Measurements from ENCODE around the gene RAB11FIP4.

RAB11FIP4 gene

DNA sequence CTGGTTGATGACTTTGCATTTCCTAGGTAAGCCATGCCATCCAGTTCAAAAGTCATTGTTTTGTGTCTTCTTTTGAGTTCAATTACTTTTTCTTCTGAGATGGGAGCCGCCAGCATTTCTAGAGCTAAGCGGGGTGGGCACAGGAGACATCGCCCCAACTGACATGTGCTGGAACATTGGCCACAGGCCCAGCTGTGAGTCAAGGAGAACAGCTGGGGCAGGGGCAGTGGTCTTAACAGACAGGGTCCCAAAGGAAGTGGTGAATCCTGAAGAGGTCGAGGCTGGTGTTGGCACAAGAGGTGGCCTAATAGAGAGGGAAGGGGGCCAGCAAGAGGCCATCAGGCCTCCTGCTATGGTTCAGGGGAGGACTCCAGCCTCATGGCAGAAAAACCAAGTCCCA lies 17.1 kb downstream of the RAB11FIP4 start:
- DNase-seq (ENCODE audit: low read depth): no peak

DNA sequence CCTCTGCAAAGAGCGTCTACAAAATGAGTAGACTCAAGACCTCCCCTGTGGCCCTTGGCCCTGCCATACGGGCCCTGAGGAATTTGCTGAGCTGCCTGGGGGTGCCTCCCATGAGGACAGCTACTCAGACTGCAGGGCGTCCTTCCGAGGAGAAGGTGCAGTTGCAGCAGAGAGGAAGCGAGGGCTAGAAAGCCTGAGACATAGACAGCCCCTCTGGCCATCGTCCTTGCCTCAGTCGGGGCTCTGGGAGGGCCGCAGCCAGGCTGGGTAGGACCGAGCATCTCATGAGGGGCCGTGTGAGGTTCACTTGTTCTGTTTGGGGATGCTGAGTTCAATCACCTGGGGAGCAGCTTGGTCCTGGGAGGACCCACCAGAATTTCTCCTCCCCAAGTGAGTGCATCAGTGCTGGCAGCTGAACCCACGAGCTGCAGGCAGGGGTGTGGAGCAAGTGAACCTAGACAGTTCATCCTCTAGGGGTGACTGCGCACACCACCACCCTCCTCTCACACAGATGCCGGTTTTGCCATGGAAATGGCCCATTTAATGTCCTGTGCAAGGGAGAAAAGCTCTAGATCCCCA lies 20.3 kb downstream of the RAB11FIP4 start:
- no peak for DNase-seq (ENCODE audit: low read depth)

DNA sequence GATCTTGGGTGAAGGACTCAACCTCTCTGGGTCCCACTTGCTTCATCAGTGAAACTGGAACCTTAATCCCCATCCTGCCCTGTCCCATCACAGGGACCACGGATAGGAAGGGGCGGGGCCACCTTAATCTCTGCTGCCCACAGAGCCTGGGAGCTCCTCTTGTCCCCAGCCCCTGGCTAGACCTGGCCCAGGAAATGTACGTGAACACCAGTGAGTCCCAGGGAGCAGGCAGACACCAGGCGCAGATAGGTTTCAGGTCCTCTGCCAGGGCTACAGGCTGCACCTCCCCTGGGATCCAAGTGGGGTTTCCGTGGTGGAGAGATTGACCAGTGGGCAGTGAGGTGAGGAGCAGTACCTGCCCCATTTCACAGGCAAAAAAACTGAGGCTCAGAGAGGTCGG lies 21.0 kb downstream of the RAB11FIP4 start:
- DNase-seq (ENCODE audit: low read depth): no peak

DNA sequence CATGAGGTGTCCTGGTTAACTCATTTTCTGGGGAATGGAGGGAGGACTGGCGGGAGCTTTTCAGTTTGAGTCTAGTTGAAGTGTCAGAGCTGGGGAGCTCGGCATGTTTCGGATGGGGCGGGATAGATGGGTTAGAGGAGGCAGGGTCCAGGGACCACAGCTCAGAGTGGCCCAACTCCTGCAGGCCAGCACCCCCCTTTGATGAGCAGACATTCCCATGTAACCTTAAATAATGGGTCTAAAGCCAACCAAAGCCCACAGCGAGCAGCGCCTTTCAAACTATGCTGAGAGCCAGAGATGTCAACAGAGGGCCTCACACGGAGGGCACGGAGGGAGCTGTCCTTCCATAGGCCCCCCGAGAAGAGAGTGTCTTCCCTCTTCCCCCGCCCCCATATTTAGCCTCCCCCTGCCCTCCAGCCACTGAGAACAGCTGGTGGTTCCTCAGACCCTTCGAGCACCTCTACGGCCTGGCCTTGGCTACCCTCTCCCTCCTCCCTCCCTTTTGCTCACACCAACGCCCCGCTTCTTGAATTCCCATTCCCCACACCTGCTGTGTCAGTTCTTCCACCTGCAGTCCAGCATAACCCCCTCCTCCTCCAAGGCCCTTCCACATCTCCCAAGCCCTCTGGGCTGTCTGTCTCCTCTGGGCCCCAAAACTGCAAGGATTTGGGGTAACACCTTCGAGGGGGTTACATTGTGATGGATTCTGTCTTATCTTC lies 21.8 kb downstream of the RAB11FIP4 start:
- DNase-seq (ENCODE audit: low read depth): no peak

DNA sequence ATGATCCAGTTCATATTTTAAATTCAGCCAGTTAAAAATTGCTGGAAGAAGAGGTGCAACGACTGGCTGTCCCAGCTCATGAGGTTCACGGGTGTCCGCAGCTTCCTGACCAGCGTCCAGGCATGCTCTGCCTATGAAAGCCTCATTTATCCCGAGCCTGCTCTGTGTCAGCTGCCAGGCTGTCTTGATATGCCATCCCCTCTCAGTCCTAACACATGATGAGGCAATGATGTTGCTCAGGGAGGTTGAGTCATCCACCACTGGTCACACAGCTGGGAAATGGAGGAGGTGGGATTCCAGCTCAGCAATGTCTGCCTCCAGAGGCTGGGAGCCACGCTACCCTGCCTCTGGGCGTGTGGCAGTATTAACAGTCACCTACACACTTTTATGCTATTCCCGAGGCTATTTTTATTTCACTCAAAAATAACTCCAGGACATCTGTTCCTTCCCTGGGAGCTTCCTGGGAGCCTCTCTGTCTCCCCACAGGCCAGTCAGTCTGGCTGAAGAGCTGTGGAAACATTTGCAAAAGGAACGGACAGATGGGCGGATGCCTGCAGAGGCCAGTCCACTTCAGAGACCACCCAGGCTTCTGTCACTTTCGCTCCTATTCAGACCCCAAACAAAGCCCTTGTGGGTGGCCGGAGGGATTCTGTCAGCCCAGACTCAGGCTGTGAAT lies 22.5 kb downstream of the RAB11FIP4 start:
- peak; percentile 18 for DNase-seq (ENCODE audit: low read depth)

DNA sequence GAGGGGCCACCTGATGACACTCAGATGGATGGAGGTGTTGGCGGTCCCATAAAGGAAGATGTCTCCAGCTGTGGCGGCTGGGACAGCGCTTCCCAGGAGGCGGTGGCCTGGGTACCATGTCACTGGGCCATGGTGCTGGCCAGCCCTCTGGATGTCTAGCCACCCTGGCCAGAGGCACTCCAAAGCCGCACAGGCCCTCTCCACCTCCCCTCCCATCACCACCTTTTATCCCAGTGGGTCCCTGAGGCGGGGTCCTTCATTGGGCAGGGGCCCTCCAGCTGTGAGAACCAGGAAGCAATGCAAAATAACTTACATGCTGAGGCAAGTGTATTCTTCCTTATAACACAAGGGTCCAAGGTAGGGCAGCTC lies 23.1 kb downstream of the RAB11FIP4 start:
- no peak for DNase-seq (ENCODE audit: low read depth)

DNA sequence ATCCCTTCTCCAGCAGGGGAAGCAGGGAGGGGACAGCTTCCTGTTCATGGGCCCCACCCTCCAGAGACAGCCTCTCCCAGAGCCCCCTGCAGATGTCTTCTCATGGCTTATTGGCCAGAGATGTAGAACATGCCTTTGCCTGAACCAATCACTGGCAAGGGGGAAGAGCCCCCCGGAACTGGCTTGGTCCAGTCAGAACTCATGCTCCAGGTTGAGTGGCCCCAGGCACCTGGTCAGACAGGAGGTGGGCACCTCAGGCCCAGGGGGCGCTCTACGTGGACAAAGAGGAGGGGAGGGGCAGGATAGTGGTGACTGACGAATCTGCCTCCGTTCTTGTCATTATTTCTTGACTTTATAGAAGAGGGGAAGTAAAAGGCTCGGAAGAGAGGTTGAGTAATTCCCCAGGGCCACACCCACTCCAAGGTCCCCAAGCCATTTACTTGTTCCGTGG lies 23.6 kb downstream of the RAB11FIP4 start:
- no peak for DNase-seq (ENCODE audit: low read depth)

DNA sequence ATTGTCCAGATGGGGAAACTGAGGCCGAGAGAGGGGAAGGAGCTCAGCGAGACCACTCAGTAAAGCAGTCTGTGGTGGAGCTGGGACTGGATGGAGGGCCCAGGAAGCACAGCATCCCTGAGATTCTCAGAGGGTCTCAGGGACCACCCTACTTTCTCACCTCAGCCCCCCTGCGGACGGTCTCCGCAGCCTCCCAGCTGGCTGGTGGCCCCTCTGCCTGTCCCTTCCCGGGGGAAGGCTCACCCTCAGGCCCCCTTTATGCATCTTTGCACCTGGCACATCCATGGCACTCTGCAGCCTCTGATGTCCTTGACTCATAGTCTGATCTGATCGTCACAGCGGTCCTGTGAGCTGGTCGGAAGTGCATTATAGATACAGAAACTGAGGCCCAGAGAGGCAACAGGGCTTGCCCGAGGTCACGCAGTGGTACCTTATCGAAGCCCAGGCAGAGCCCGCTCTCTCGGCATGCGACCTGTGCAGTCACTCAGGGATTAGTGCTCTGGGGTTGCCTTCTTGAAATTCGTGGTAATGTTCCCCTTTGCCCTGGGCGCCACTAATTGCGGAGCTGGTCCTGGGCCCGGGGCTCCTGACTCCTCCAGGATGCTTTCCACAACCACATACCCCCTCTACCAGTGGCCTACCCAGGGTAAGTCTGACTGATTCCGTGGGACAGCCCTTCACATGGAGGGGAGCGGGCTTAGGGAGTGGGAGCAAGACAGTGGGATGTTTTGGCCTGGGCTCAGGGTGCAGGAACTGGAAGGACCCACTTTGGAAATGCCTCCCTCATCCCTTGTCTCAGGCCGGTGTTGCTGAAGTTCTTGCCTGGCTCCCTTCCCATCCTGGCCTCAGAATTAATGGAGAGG lies 24.4 kb downstream of the RAB11FIP4 start:
- DNase-seq (ENCODE audit: low read depth): no peak

DNA sequence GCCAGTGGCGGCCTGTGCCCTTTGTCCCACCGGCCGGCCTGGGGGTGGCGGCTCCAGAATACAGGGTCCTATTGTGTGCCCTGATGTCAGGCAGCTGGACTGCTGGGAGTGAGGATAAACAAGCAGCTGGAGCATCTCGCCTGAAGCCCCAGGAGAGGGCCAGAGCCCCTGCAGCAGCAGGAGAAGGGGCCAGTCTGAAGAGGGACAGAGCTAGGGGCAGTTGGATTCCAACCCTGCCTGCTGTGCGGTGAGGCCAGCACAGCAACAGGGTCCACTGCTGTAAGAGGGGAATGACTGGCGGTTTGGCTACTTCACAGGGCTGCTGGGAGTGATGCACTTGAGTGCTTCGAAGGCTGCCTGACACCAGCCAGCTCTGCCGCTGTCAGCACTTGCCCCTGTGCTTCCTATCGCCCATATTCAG lies 25.0 kb downstream of the RAB11FIP4 start:
- no peak for DNase-seq (ENCODE audit: low read depth)

DNA sequence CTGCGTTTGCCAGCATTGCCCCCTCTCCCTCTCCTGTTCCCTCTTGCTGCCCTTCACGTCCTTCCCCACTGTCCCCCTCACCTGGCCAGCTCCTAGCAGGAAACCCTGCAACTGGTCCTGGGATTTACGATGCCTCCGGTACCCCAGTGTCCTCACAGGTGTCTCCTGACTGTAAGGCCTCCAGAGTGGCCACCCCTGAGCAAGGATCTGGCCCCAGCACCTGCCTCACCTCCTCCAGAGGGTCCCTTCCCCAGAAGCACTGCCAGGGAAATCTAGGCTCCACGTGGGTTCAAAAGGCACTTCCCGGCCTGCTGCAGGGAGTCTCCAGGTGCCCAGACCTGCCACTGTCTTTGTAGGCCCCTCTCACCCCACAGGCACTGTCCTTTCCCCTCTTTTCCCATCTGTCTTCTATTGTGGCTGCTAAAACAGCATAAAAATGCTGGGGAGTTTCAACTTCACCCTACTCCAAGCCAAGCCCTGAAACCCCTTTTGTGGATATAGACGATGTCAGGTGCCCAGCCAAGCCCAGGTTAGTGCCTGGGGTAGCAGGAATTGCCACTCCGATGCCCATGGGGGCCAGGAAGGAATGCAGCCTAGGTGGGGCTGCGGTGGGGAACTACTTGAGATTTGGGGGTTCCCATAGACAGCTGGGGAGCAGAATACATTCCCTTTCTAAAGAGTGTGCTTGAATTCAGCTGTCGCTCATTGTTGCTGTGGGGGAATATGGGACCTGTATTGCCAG lies 25.7 kb downstream of the RAB11FIP4 start:
- DNase-seq (ENCODE audit: low read depth): no peak

DNA sequence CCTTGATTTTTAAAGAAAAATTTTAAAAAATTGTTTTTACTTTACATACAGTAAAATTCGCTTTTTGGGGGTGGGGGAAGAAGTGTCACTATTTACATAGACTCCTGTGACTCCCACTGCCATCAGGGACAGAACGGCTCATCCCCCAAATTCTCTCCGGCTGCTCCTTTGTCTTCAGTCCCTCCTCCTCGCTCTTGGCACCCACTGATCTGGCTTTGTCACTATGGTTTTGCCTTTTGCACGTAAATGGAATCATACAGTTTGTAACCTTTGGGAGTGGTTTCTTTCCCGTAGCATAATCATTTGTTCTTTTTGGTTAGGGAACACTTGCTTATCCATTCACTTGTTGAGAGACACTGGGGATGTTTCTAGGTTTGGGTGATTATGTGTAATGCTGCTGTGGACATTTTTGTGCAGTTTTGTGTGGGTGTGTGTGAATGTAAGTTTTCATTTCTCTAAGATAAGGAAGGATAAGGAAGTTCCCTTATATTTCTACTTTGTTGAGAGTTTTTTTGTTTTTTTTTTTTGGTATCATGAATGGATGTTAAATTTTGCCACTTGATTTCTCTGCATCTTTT lies 27.4 kb downstream of the RAB11FIP4 start:
- DNase-seq (ENCODE audit: low read depth): no peak

DNA sequence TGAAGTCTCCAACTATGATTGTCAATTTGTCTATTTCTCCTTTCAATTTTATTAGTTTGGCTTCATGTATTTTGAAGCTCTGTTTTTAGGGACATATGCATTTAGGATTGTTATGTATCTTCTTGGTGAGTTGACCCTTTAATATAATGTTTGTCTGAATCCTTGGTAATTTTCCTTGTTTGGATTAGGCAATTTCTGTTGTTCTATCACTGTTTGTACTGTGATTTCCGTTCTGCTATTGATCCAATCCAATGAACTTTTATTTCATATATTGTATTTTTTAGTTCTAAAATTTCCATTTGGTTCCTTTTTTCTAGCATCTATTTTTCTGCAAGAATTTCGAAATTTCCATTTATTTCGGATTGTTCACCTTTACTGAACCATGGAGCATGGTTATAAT lies 31.0 kb downstream of the RAB11FIP4 start:
- no peak for DNase-seq (ENCODE audit: low read depth)

DNA sequence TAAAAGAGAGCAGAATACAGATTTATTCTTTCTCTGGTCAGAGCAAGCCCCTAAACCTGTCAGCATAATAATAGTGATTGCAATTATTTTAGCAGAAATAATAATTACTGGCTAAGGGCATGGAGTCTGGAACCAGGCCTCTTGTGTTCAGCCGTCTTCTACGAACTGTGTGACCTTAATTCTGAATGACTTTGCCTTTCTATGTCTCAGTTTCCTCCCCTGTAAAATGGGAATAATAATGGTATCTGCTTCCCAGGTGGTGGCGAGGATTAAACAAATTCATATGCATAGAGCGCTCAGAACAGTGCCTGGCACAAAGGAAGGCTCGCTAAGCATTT lies 33.4 kb downstream of the RAB11FIP4 start:
- no peak for DNase-seq (ENCODE audit: low read depth)

DNA sequence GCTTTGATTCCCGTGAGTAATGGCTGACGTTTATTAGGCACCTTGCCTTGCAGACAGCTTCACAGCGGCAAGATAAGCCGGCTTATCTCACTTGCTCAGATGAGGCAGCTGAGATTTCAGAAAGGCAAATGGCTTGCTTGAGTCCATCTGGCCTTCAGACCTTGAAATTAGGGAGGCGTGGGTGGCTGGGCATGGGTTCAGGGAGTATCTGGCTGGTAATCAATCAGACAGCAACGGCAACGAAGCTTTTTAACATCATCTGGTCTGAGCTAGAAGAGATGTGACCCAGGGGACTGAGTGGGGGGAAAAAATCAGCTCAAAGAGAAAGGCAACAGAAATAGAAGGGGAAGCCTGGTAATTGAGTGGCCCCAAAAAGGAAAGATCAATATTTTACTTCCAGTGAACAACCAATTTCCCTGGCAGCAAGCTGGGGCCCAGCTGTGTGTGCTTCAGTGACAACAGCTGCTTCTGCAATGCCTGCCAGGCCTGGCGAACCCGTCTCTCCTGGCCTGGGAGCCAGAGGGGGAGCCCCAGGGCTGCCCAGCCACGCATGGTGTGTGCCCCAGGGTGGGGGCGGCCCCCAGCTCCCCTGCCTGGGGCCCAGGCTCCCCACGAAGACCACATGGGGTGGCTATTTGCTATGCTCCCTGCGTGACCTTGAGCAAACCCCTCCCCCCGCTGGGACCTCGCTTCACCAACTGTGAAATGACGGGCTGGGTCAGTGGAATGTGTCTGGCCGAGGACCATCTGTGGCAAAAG lies 34.0 kb downstream of the RAB11FIP4 start:
- DNase-seq (ENCODE audit: low read depth): no peak

DNA sequence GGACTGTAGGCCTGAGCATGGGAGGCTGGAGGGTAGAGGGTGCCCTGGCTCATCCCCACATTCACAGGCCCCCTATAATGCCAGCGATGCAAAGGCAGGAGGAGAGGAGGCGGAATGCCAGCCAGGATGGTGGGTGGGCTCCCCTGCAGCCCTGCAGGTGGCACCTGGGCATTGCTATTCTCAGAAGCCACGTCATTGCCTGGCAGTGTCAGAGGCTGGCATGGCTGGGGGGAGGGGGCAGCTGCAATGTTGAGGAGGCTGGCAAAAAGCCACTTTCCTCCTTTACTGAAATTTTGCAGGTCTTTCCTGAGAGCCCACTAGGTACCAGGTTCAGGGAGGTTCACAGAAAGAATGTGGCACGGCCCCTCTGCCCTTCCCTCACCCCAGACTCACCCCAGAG lies 36.2 kb downstream of the RAB11FIP4 start:
- DNase-seq (ENCODE audit: low read depth): no peak

DNA sequence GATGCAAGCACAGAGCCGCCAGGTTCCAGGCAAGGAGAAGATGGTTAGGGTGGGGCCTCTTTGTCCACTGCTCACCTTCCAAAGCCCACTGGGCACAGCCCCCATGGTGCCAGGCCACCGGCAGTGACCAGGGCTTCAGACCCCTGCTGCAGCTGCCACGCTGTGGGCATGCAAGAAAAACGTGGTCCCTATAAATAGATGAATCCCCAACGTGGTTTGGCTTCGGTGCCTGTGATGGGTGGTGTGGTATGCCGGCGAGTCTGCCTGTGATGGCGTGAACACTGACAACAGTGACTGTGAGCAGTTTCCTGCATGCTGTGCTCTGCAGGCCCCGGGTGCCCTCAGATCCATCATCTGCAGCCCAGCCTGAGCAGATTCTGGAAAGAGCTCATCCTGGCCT lies 36.6 kb downstream of the RAB11FIP4 start:
- no peak for DNase-seq (ENCODE audit: low read depth)

DNA sequence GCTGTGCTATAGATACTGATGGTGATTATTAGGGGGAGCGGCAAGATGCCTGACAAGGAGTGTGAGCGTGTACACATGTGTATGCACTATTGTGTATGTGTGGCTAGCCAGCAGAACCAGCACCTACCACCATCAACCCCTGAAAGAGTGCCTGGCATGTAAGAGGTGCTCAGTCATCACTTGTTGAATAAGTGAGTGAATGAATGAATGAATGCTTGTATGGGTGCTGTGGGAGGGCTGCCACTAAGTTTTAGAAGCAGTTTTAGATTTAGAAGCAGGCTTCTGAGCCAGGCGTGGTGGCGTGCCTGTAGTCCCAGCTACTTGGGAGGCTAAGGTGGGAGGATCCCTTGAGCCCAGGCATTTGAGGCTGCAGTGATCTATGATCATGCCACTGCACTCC lies 37.0 kb downstream of the RAB11FIP4 start:
- DNase-seq (ENCODE audit: low read depth): no peak

DNA sequence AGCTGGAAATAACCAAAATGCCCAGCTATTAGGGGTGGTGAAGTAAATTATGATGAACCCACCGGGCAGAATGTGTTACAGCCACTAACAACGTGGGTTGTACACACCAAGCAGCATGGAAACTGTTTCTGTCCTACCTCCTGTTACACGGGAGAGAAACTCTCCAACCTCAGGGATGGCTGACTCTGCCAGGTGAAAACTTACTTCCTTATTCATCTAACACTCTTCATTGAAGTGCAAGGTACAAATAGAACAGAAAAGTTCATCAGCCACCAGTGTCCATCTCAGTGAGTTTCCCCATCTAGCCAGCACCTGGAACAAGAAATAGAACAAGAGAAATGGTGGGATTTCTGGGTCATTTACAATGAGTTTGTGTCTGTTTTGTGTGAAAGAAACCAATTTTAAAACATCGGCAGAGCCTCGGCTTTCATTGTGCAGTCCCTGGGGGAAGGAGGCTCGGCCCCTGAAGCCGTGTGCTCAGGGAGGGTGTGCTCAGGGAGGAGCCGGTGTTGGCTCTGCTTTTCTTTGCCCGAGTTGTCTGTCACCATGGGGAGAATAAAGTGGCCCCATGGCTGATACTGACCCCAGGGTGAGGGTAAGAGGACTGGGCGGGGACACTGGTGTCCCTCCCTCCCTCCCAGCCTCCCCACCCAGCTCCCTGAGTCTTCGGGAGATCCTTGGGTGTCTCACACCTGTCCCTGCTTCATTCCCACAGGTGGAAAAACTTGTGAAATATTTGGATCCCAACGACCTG lies 39.8 kb downstream of the RAB11FIP4 start:
- DNase-seq (ENCODE audit: low read depth): no peak

DNA sequence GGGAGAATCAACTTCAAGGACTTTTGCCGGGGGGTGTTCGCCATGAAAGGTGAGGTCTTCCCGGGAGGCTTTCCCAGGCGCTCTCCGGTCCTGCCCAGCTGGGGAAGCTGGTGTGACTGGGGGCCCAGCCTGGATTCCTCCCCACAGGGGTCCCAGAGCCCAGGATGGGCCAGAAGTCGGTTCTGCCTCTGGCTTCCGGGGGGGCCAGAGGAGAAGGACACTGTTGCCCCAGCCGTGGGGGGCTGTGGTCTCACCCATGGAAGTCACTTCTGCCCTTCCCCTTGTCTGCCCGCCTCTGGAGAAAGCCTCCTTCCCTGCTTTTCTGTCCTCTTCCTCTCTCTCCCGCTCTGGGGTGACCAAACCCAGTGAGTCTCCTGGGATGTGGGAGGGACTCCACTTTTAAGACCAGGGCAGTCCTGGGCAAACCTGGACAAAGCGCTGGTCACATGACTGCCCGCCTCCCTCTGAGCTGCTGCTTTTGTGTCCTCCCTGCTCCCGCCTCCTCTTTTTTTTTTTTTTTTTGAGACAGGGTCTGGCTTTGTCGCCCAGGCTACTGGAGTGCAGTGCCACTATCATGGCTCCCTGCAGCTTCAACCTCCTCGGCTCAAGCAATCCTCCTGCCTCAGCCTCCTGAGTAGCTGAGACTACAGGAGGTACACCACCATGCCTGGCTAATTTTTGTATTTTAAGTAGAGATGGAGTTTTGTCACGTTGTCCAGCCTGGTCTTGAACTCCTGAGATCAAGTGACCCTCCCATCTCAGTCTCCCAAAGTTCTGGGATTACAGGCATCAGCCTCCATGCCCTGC lies 40.6 kb downstream of the RAB11FIP4 start:
- no peak for DNase-seq (ENCODE audit: low read depth)
